HCT116 (cell line): ENCODE measurements around the gene DOCK10.

Experiments
- CEBPB ChIP-seq: IDR thresholded peaks from 2 replicates; pipeline ENCODE4 v1.6.1; 2012; ENCODE audit warnings: low read depth
- CTCF ChIP-seq, 3 experiments: fragments of 200-600 bp in 1 of 3; sonication (generic) in 1 of 3; IDR thresholded peaks in 2 of 3; conservative IDR thresholded peaks in 1 of 3; 2 replicates each; pipeline ENCODE4 v1.5.1; 2012 to 2017; ENCODE audit warnings: low read depth in 2 of 3, low read length in 2 of 3, antibody characterized with exemption in 1 of 3, borderline replicate concordance in 1 of 3, control low read depth in 1 of 3, mild to moderate bottlenecking in 1 of 3, mixed read lengths in 1 of 3, mixed run types in 1 of 3, moderate library complexity in 1 of 3; ENCODE audit not compliant: insufficient read depth in 1 of 3
- ELF1 ChIP-seq: IDR thresholded peaks from 2 replicates; pipeline ENCODE4 v1.6.1; 2012; ENCODE audit warnings: low read depth, borderline replicate concordance
- EZH2 ChIP-seq: fragments of 200-600 bp; sonication (generic); IDR thresholded peaks from 2 replicates; pipeline ENCODE4 v1.6.1; 2017; ENCODE audit warnings: antibody characterized with exemption, mixed run types
- FOSL1 ChIP-seq: IDR thresholded peaks from 2 replicates; pipeline ENCODE4 v1.6.1; 2012; ENCODE audit warnings: low read depth
- MAX ChIP-seq: IDR thresholded peaks from 2 replicates; pipeline ENCODE4 v1.6.1; 2012
- POLR2A ChIP-seq: IDR thresholded peaks from 2 replicates; pipeline ENCODE4 v1.7.0; 2011; ENCODE audit warnings: borderline replicate concordance; ENCODE audit not compliant: insufficient read depth, insufficient read length; ENCODE audit errors: extremely low read depth
- POLR2AphosphoS5 ChIP-seq: IDR thresholded peaks from 2 replicates; pipeline ENCODE4 v1.6.1; 2011; ENCODE audit warnings: mild to moderate bottlenecking, low read depth, low read length, moderate library complexity
- SIN3A ChIP-seq: IDR thresholded peaks from 2 replicates; pipeline ENCODE4 v1.6.1; 2012; ENCODE audit warnings: low read depth
- SP1 ChIP-seq: IDR thresholded peaks from 2 replicates; pipeline ENCODE4 v1.6.1; 2012; ENCODE audit warnings: low read depth
- SRF ChIP-seq: IDR thresholded peaks from 2 replicates; pipeline ENCODE4 v1.6.1; 2012; ENCODE audit warnings: low read depth
- ZNF274 ChIP-seq: fragments of 200-500 bp; sonication (Bioruptor generic); IDR thresholded peaks from 2 replicates; pipeline ENCODE4 v1.6.1; 2014; ENCODE audit warnings: mild to moderate bottlenecking, low read depth, low read length, inconsistent platforms

GRCh38 chr2:224893848-224894247, 148.4 kb downstream of the DOCK10 start:
- no peak for TF ChIP-seq FOSL1
- TF ChIP-seq POLR2A, result no peak
- no peak for TF ChIP-seq ZNF274
- no peak for TF ChIP-seq POLR2AphosphoS5
- no peak for TF ChIP-seq CEBPB
- no peak for TF ChIP-seq ELF1
- no peak for TF ChIP-seq CTCF (IDR thresholded peaks at IDR 0.05 in 2 of 3, conservative IDR thresholded peaks at IDR 0.05 in 1 of 3; ENCODE audit: borderline replicate concordance in 1 of 3, insufficient read depth in 1 of 3, low read depth in 2 of 3, low read length in 2 of 3)
- TF ChIP-seq SP1, result no peak
- no peak for TF ChIP-seq MAX
- TF ChIP-seq SIN3A, result no peak
- no peak for TF ChIP-seq SRF
- TF ChIP-seq EZH2, result no peak
